GM21619 (cell line): Measurements from ENCODE around the gene SGPL1.
A peak's percentile ranks its signal among the peaks of the same experiment; 100 is the strongest.

ENCODE experiments used
- ATAC-seq: cut with Tn5 transposase; IDR thresholded peaks from one replicate; pipeline ENCODE4 v1.9.1; 2021; ENCODE audit not compliant: unreplicated experiment

The SGPL1 gene

GRCh38 chr10:70884741-70885140 lies 69.0 kb downstream of the SGPL1 start:
- no peak for ATAC-seq

- ATAC-seq, result no peak
These were observed 69.7 kb downstream of the SGPL1 start for GRCh38 chr10:70885481-70885880.

- no peak for ATAC-seq
These were observed 70.5 kb downstream of the SGPL1 start for GRCh38 chr10:70885931-70886903.

- no peak for ATAC-seq
These were observed 71.3 kb downstream of the SGPL1 start for GRCh38 chr10:70886921-70887665.

- peak; percentile 67 for ATAC-seq
These were observed 72.4 kb downstream of the SGPL1 start, which contains the start of gene PCBD1 for GRCh38 chr10:70887804-70888800. Gene PCBD1 (minus strand): TSS chr10:70888565. CDS start chr10:70888533, 32 bp downstream.

GRCh38 chr10:70889291-70889690 lies 73.5 kb downstream of the SGPL1 start:
- no peak for ATAC-seq

- no peak for ATAC-seq
These were observed 75.2 kb downstream of the SGPL1 start for GRCh38 chr10:70890917-70891431.

- no peak for ATAC-seq
These were observed 75.9 kb downstream of the SGPL1 start for GRCh38 chr10:70891627-70892026.

- no peak for ATAC-seq
These were observed 76.9 kb downstream of the SGPL1 start for GRCh38 chr10:70892631-70893030.

GRCh38 chr10:70893227-70894006 lies 77.7 kb downstream of the SGPL1 start:
- ATAC-seq, result no peak

GRCh38 chr10:70894416-70894815 lies 78.7 kb downstream of the SGPL1 start:
- ATAC-seq, result no peak

GRCh38 chr10:70896551-70896950 lies 80.8 kb downstream of the SGPL1 start:
- ATAC-seq, result no peak

GRCh38 chr10:70898687-70899086 lies 82.9 kb downstream of the SGPL1 start:
- ATAC-seq, result no peak

GRCh38 chr10:70899096-70899495 lies 83.3 kb downstream of the SGPL1 start:
- no peak for ATAC-seq

GRCh38 chr10:70901276-70901878 lies 85.6 kb downstream of the SGPL1 start:
- no peak for ATAC-seq

- ATAC-seq, result no peak
These were observed 87.0 kb downstream of the SGPL1 start for GRCh38 chr10:70902661-70903261.

- ATAC-seq, result no peak
These were observed 87.6 kb downstream of the SGPL1 start for GRCh38 chr10:70903262-70903921.
